ENCODE results near the gene NTN3.

The NTN3 gene

DNA sequence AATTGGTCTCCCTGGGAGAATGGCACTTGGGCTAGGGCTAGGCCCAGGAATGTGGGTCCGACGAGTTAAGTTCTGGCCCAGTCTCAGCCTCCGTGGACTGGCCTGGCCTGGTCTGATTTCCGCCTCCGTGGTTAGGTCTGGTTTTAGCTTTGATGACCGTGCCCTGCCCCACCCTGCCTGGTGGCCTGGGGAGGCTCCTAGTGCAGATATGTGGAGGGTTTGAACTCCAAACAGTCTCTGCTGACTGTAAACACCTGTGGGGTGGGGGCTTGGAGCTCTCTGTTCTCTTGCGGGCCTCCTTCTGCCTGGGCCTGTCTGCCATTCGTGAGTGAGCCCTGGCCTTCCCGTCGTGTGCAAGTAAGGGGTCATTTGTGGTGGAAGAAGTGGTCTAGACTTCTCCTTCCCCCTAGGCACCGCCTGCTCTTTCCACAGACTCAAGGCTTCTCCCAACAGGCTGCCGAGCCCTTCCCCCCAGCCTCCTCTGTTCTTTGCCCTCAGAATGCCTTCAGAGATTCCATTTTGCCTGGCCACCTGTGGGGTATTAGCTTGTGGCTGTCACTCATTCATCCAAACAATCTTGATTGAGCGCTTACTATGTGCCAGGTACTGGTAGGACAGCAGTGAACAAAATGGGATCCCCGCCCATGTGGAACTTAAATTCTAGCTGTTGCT is 44.2 kb downstream of the NTN3 start:
- DNase-seq: no peak

- no peak for DNase-seq
These were observed 45.5 kb downstream of the NTN3 start for GRCh38 chr16:2516391-2517240.

GRCh38 chr16:2517954-2518605 is 47.0 kb downstream of the NTN3 start:
- no peak for DNase-seq

GRCh38 chr16:2518823-2519710 is 48.0 kb downstream of the NTN3 start:
- DNase-seq: no peak

DNA sequence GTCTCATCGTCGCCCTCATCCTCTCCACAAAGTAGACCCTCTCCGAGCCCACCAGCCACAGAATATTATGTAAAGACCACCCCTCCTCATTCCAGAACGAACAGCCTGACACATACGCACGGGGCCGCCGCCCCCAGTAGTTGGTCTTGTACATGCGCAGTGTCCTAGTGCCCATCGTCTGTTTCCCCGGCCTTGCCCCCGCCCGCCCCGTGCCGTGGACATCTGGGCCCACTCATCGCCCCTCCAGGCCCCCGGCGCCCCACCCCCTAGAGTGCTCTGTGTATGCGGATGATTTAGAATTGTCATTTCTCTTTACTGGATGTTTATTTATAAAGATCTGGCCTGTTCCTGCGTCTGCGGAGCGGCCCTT is 48.6 kb downstream of the NTN3 start:
- no peak for DNase-seq

DNA sequence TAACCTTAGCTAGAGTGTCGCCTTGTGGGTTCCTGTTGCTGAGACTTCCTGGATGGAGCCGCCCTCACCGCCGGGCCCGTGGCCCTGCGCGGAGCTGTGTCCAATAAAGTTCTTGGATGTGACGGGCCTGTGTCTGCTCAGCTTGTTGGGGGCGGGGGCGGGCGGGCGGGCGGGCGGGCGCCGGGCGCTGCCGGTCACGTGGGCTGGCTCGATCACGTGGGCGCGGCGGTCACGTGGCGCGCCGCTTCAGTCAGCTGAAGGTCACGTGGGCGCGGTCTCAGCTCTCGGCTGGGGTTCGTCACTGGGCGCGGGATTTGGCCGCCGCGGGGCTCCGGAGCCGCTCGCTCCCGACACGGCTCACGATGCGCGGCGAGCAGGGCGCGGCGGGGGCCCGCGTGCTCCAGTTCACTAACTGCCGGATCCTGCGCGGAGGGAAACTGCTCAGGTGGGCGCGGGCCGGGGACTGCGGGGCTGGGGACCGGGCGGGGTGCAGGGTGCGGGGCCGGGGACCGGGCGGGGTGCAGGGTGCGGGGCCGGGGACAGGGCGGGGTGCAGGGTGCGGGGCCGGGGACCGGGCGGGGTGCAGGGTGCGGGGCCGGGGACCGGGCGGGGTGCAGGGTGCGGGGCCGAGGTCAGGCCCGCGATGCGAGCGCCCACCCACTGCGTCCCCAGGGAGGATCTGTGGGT is 49.1 kb downstream of the NTN3 start, which contains the start of gene AMDHD2:
AMDHD2 (plus strand) TSS at position 275 of the 687 bp plus-strand sequence; CDS start at position 363, 88 bp downstream.
- peak; percentile 91 for DNase-seq

DNA sequence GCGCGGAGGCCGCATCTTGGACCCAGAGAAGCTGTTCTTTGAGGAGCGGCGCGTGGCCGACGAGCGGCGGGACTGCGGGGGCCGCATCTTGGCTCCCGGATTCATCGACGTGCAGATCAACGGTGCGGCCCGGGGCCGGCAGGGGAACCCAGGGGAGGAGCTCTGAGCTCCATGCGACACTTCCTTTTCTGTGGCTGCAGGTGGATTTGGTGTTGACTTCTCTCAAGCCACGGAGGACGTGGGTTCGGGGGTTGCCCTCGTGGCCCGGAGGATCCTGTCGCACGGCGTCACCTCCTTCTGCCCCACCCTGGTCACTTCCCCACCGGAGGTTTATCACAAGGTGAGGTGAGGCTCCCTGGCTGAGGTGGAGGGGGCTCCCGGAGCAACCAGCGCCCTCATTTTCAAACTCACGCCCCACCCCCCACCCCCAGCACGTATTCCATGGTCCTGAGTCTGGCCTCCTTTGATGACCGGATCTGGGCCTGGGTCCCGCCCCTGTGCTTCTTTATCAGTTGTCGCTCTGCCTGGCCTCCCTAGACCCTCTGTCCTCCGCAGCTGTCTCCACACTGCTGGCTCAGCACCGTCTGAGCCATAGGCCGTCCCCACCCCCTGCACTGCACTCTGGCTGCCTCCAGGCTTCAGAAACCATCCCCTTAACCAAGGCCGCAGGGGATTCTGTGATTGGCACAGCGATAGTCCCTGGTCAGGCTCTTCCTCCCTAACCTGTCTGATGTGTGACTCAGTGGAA is 49.9 kb downstream of the NTN3 start:
- peak; percentile 37 for DNase-seq
